ENCODE results near the gene CHST15.

The CHST15 gene

GRCh38 chr10:124008681-124009080 is 84.7 kb downstream of the CHST15 start:
- no peak for DNase-seq

GRCh38 chr10:124008187-124008586 is 85.2 kb downstream of the CHST15 start:
- DNase-seq, result no peak

- no peak for DNase-seq
Measured at GRCh38 chr10:124007773-124008145, 85.6 kb downstream of the CHST15 start.

GRCh38 chr10:124007102-124007772 is 86.2 kb downstream of the CHST15 start:
- no peak for DNase-seq

GRCh38 chr10:124006526-124006925 is 86.9 kb downstream of the CHST15 start:
- DNase-seq, result no peak

GRCh38 chr10:124005991-124006392 is 87.4 kb downstream of the CHST15 start:
- peak; percentile 2 for DNase-seq

GRCh38 chr10:124005091-124005490 is 88.3 kb downstream of the CHST15 start:
- DNase-seq, result peak; percentile 2

GRCh38 chr10:124004663-124005004 is 88.8 kb downstream of the CHST15 start:
- DNase-seq, result no peak

- peak; percentile 17 for DNase-seq
Measured at GRCh38 chr10:124003871-124004662, 89.3 kb downstream of the CHST15 start.

- no peak for DNase-seq
Measured at GRCh38 chr10:124003481-124003870, 89.9 kb downstream of the CHST15 start.

- DNase-seq, result peak; percentile 5
Measured at GRCh38 chr10:124003070-124003419, 90.4 kb downstream of the CHST15 start.

- DNase-seq, result peak; percentile 2
Measured at GRCh38 chr10:124002391-124003069, 90.9 kb downstream of the CHST15 start.

GRCh38 chr10:124001391-124002148 is 91.8 kb downstream of the CHST15 start:
- DNase-seq, result peak; percentile 2

GRCh38 chr10:124000792-124001201 is 92.6 kb downstream of the CHST15 start:
- no peak for DNase-seq

- DNase-seq, result peak; percentile 7
Measured at GRCh38 chr10:123999956-124000615, 93.3 kb downstream of the CHST15 start.

- peak; percentile 2 for DNase-seq
Measured at GRCh38 chr10:123999261-123999660, 94.1 kb downstream of the CHST15 start.

GRCh38 chr10:123998197-123999141 is 94.9 kb downstream of the CHST15 start:
- peak; percentile 3 for DNase-seq

GRCh38 chr10:123997486-123998196 is 95.8 kb downstream of the CHST15 start:
- peak; percentile 20 for DNase-seq

GRCh38 chr10:123997013-123997412 is 96.4 kb downstream of the CHST15 start:
- DNase-seq, result no peak

- DNase-seq, result no peak
Measured at GRCh38 chr10:123996302-123996701, 97.1 kb downstream of the CHST15 start.
